Measurements from ENCODE around the gene ARSB.

DNA sequence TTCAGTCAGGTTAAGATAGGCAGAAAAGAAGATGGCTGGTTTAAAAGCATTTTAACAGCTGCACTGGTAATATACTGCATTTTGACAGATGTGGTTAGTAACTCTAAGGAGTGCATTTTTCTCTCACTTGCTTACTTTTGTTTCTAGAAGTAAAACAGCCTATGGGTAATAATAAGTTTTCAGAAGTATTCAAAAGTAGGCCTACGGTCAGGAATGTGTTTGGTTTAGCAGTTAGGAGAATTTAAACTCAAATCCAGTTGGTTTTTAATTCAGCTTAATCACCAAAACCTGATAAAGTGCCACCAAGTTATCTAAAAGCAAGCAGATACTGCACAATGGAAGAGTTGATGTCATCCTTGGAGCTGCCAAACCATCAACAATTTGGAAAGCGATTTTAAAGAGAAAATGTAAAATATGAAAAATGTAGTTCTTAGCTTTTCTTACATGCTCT, 160.3 kb downstream of the ARSB start:
- no peak for TF ChIP-seq POLR2A (IDR thresholded peaks at IDR 0.05)
- TF ChIP-seq, protein P1, sequence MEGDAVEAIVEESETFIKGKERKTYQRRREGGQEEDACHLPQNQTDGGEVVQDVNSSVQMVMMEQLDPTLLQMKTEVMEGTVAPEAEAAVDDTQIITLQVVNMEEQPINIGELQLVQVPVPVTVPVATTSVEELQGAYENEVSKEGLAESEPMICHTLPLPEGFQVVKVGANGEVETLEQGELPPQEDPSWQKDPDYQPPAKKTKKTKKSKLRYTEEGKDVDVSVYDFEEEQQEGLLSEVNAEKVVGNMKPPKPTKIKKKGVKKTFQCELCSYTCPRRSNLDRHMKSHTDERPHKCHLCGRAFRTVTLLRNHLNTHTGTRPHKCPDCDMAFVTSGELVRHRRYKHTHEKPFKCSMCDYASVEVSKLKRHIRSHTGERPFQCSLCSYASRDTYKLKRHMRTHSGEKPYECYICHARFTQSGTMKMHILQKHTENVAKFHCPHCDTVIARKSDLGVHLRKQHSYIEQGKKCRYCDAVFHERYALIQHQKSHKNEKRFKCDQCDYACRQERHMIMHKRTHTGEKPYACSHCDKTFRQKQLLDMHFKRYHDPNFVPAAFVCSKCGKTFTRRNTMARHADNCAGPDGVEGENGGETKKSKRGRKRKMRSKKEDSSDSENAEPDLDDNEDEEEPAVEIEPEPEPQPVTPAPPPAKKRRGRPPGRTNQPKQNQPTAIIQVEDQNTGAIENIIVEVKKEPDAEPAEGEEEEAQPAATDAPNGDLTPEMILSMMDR (IDR thresholded peaks at IDR 0.05), result no peak
